ENCODE data around the gene TTC34.

DNA sequence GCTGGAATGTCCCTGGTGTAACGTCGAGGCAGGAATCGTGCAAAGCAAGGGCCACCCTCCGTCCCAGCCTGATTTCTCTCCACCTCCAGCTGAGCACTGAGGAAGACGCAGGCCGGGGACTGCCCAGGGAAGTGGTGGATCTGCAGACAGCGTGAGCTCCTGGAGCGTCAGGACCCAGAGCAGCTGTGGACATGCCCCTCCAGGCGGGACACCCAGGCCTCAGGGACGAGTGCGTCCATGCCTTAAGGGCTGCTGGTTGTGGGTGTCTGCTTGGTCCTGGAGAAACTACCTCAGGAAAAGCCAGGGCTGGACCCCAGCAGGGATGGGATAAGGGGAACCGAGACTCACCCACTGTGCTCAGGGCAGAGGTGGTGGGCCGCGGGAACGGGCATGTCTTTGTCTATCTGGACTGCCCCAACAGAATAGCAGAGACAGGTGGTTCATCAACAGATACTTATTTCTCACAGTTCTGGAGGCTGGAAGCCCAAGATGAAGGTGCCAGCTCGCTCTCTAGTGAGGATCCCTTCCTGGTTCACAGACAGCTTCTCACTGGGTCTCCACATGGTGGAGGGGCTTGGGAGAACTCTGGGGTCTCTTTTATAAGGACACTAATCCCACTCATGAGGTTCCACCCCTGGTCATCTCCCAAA lies 162.9 kb downstream of the TTC34 start:
- TF ChIP-seq POLR2AphosphoS5 (IDR thresholded peaks at IDR 0.05; ENCODE audit: low read depth, low read length) (no peak), TAF1 (IDR thresholded peaks at IDR 0.05; ENCODE audit: low read depth, low read length) (no peak), PAX5 (IDR thresholded peaks at IDR 0.05; ENCODE audit: insufficient read depth, low read length, severe bottlenecking) (no peak), POLR2A (IDR thresholded peaks at IDR 0.05; ENCODE audit: low read depth, low read length) (no peak), SPI1 (IDR thresholded peaks at IDR 0.05; ENCODE audit: low read depth, low read length) (no peak), POU2F2 (IDR thresholded peaks at IDR 0.05; ENCODE audit: low read depth, low read length) (no peak)
